H9 (cell line): ENCODE measurements around the gene DLEC1. TPM values are rescaled to one million over a fixed set of nuclear protein-coding genes. Genes with fewer than 3 reads are reported as not detected.

Source experiments
- DNase-seq: peaks from one replicate; pipeline ENCODE4 v3.0.0-alpha.2; 2017
- H2AFZ ChIP-seq: one replicate; pipeline ENCODE4 v1.6.1; 2013; ENCODE audit warnings: mild to moderate bottlenecking, low read length, control low read depth, moderate library complexity
- H2AK5ac ChIP-seq: 2 replicates; pipeline ENCODE4 v1.6.1; 2013; ENCODE audit warnings: low read length, control low read depth, mixed read lengths; ENCODE audit not compliant: insufficient read length
- H2BK120ac ChIP-seq: one replicate; pipeline ENCODE4 v1.6.1; 2013; ENCODE audit warnings: low read depth, mild to moderate bottlenecking, low read length, control low read depth, inconsistent platforms; ENCODE audit not compliant: poor library complexity, severe bottlenecking
- H2BK12ac ChIP-seq: 2 replicates; pipeline ENCODE4 v1.6.1; 2013; ENCODE audit warnings: low read length, control low read depth, mixed read lengths, low read depth; ENCODE audit not compliant: insufficient read length
- H2BK15ac ChIP-seq: 2 replicates; pipeline ENCODE4 v1.6.1; 2013; ENCODE audit warnings: low read depth, low read length, control low read depth
- H2BK20ac ChIP-seq: one replicate; pipeline ENCODE4 v1.6.1; 2013; ENCODE audit warnings: low read depth, mild to moderate bottlenecking, low read length, control low read depth, inconsistent platforms; ENCODE audit not compliant: poor library complexity, severe bottlenecking
- H2BK5ac ChIP-seq: 2 replicates; pipeline ENCODE4 v1.6.1; 2013; ENCODE audit warnings: low read length, control low read depth, mixed read lengths; ENCODE audit not compliant: insufficient read length
- H3K14ac ChIP-seq: 2 replicates; pipeline ENCODE4 v1.6.1; 2013; ENCODE audit warnings: low read length, control low read depth; ENCODE audit not compliant: insufficient read depth
- H3K18ac ChIP-seq: 2 replicates; pipeline ENCODE4 v1.6.1; 2013; ENCODE audit warnings: low read depth, mild to moderate bottlenecking, mixed read lengths, low read length, control low read depth; ENCODE audit not compliant: insufficient read length
- H3K23ac ChIP-seq: 2 replicates; pipeline ENCODE4 v1.6.1; 2013; ENCODE audit warnings: low read length, control low read depth, mixed read lengths, low read depth; ENCODE audit not compliant: insufficient read length
- H3K23me2 ChIP-seq: 2 replicates; pipeline ENCODE4 v1.6.1; 2013; ENCODE audit warnings: low read depth, mild to moderate bottlenecking, mixed read lengths, low read length, control low read depth; ENCODE audit not compliant: insufficient read length, poor library complexity, severe bottlenecking
- H3K27ac ChIP-seq: 2 replicates; pipeline ENCODE4 v1.5.1; 2013; ENCODE audit warnings: low read length, control low read depth, mixed read lengths, low read depth; ENCODE audit not compliant: insufficient read length
- H3K27me3 ChIP-seq: 2 replicates; pipeline ENCODE4 v1.6.1; 2013; ENCODE audit warnings: low read length, control low read depth, inconsistent platforms; ENCODE audit not compliant: insufficient read depth
- H3K4ac ChIP-seq: 2 replicates; pipeline ENCODE4 v1.6.1; 2013; ENCODE audit warnings: low read depth, mild to moderate bottlenecking, control low read depth, inconsistent platforms, low read length, moderate library complexity
- H3K4me1 ChIP-seq: 2 replicates; pipeline ENCODE4 v1.6.1; 2013; ENCODE audit warnings: low read length, control low read depth, inconsistent platforms; ENCODE audit not compliant: insufficient read depth
- H3K4me2 ChIP-seq: 2 replicates; pipeline ENCODE4 v1.6.1; 2013; ENCODE audit warnings: low read length, control low read depth, mixed read lengths; ENCODE audit not compliant: insufficient read length, insufficient read depth
- H3K56ac ChIP-seq: 2 replicates; pipeline ENCODE4 v1.6.1; 2013; ENCODE audit warnings: low read depth, mild to moderate bottlenecking, mixed read lengths, low read length, control low read depth; ENCODE audit not compliant: insufficient read length
- H3K79me1 ChIP-seq: 2 replicates; pipeline ENCODE4 v1.6.1; 2013; ENCODE audit warnings: low read depth, mild to moderate bottlenecking, moderate library complexity, low read length, control low read depth, inconsistent platforms; ENCODE audit not compliant: insufficient read depth, poor library complexity, severe bottlenecking
- H3K79me2 ChIP-seq: 2 replicates; pipeline ENCODE4 v1.6.1; 2013; ENCODE audit warnings: low read length, control low read depth, inconsistent platforms; ENCODE audit not compliant: insufficient read depth
- H3K9ac ChIP-seq: 2 replicates; pipeline ENCODE4 v1.6.1; 2013; ENCODE audit warnings: low read length, control low read depth, mixed read lengths; ENCODE audit not compliant: insufficient read length; ENCODE audit errors: extremely low read depth
- H3K9me3 ChIP-seq: one replicate; pipeline ENCODE4 v1.6.1; 2013; ENCODE audit warnings: low read depth, low read length, inconsistent platforms; ENCODE audit not compliant: control insufficient read depth
- H3T11ph ChIP-seq: one replicate; pipeline ENCODE4 v1.6.1; 2013; ENCODE audit warnings: mild to moderate bottlenecking, low read length, control low read depth, inconsistent platforms
- H4K20me1 ChIP-seq: one replicate; pipeline ENCODE4 v1.6.1; 2013; ENCODE audit not compliant: control insufficient read depth, insufficient read length, insufficient read depth
- H4K5ac ChIP-seq: 2 replicates; pipeline ENCODE4 v1.6.1; 2013; ENCODE audit warnings: low read depth, mild to moderate bottlenecking, mixed read lengths, low read length, control low read depth; ENCODE audit not compliant: insufficient read length
- H4K8ac ChIP-seq: replicated peaks from 2 replicates; pipeline ENCODE4 v1.6.1; 2013; ENCODE audit warnings: low read length, control low read depth, mixed read lengths, low read depth; ENCODE audit not compliant: insufficient read length
- H4K91ac ChIP-seq: 2 replicates; pipeline ENCODE4 v1.6.1; 2013; ENCODE audit warnings: low read depth, mild to moderate bottlenecking, moderate library complexity, mixed read lengths, low read length, control low read depth; ENCODE audit not compliant: insufficient read length
- H3K27ac Mint-ChIP-seq, 3 experiments: 2 replicates in 2 of 3; 3 replicates in 1 of 3; pipeline ENCODE4 v1.8.0; 2020 to 2021; ENCODE audit warnings: mixed read lengths in 3 of 3, mild to moderate bottlenecking in 1 of 3, moderate library complexity in 1 of 3
- H3K27me3 Mint-ChIP-seq: 2 replicates; pipeline ENCODE4 v1.8.0; 2021; ENCODE audit warnings: low read depth, mild to moderate bottlenecking, moderate library complexity, mixed read lengths
- H3K36me3 Mint-ChIP-seq, 3 experiments: 2 replicates in 2 of 3; 3 replicates in 1 of 3; pipeline ENCODE4 v1.8.0; 2020 to 2021; ENCODE audit warnings: low read depth in 3 of 3, mixed read lengths in 3 of 3; ENCODE audit not compliant: insufficient read depth in 1 of 3
- H3K4me1 Mint-ChIP-seq, 2 experiments: 2 replicates each; pipeline ENCODE4 v1.8.0; 2020; ENCODE audit warnings: mixed read lengths in 2 of 2
- H3K4me3 Mint-ChIP-seq, 2 experiments: 2 replicates in 1 of 2; 3 replicates in 1 of 2; pipeline ENCODE4 v1.8.0; 2020 to 2021; ENCODE audit warnings: mild to moderate bottlenecking in 2 of 2, mixed read lengths in 2 of 2, moderate library complexity in 1 of 2
- H3K9me3 Mint-ChIP-seq, 2 experiments: 2 replicates in 1 of 2; 3 replicates in 1 of 2; pipeline ENCODE4 v1.8.0; 2020; ENCODE audit warnings: mild to moderate bottlenecking in 2 of 2, mixed read lengths in 2 of 2, moderate library complexity in 1 of 2
- CTCF ChIP-seq: fragments of 200-600 bp; sonication (generic); conservative IDR thresholded peaks from 3 replicates; pipeline ENCODE4 v1.8.0; 2021; ENCODE audit warnings: antibody characterized with exemption, mild to moderate bottlenecking
- WGBS: extraction: QIAGEN DNeasy Blood & Tissue Kit; methylation state at CpG from one replicate; pipeline ENCODE4 v1.1.7; 2013; ENCODE audit warnings: missing lambda C conversion rate, low lambda C conversion rate, mixed read lengths; ENCODE audit not compliant: insufficient read length; ENCODE audit errors: extremely low coverage; 5-methylcytosine and 5-hydroxymethylcytosine counted together
- total RNA-seq: library from RNA; stranded (reverse); gene quantifications from 2 replicates; pipeline ENCODE4 v1.2.1, GENCODE V29; 2021

The DLEC1 gene
- total RNA-seq, 1 experiment from 2014 or later: 2.1 TPM

DNA sequence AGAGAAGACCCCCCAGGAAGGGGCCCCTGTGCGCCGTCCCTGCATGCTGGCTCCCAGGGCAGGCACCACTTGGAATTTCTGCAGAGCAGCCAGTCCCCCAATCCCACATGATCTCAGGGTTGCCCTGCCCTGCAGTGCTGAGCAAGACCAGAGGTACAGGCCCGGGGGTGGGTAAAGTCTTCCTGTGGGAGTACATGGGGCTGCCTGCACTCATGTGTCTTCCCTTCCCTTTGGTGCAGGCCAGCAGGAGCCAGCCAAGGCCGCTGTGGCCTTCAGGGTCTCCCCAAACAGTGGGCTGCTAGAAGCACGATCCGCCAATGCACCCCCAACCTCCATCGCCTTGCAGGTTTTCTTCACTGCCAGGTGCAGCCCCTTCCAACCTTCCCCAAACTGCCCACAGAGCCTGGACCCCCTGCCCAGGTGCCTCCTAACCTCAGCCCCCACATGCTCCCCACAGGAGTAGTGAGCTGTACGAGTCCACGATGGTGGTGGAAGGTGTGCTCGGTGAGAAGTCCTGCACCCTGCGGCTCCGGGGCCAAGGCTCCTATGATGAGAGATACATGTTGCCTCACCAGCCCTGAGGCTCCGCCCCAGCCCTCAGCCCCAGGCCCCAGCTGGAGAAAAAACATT, 82.9 kb downstream of the DLEC1 start:
- no CpG with 5 or more reads among the region's 13 CpGs for WGBS
- H2BK120ac ChIP-seq: no peak overlapping the region
- no peak overlapping the region for H3K27ac Mint-ChIP-seq

More for the DNA sequence above, 82.9 kb downstream of the DLEC1 start:
- H3K36me3 Mint-ChIP-seq: peaks cover 35 to 78% (median 57%) of the 10 kb centered on the region in 3 experiments; a peak in 6 of 7 replicates
- H3K27me3 ChIP-seq: no peaks in the 10 kb centered on the region
- H3K23ac ChIP-seq: no peak overlapping the region
- H3K79me2 ChIP-seq: no peaks in the 10 kb centered on the region
- no peak overlapping the region for H3K9ac ChIP-seq
- TF ChIP-seq CTCF: no peak
- no peaks in the 10 kb centered on the region for H3K4me1 ChIP-seq
- H4K5ac ChIP-seq: no peak overlapping the region
- no peak overlapping the region for H2BK5ac ChIP-seq
- H2BK15ac ChIP-seq: no peak overlapping the region
- no peak overlapping the region for H3K14ac ChIP-seq
- H2BK12ac ChIP-seq: no peak overlapping the region
- no peak overlapping the region for H3T11ph ChIP-seq
- H3K23me2 ChIP-seq: no peaks in the 10 kb centered on the region
- no peak overlapping the region for H2AFZ ChIP-seq
- peaks cover 0 to 3% of the 10 kb centered on the region in 2 experiments; a peak in 1 of 4 replicates for H3K4me1 Mint-ChIP-seq
- H4K20me1 ChIP-seq: no peaks in the 10 kb centered on the region
- no peak for DNase-seq
- H3K27me3 Mint-ChIP-seq: peaks cover 3% of the 10 kb centered on the region; the same call in 1 of the 2 replicates
- H3K9me3 Mint-ChIP-seq: no peaks in the 10 kb centered on the region
- H3K4ac ChIP-seq: no peak overlapping the region
- H2BK20ac ChIP-seq: no peak overlapping the region
- H3K4me2 ChIP-seq: no peak overlapping the region
- no peak overlapping the region for H3K56ac ChIP-seq
- H4K8ac ChIP-seq: no peak overlapping the region
- no peak overlapping the region for H3K18ac ChIP-seq
- no peaks in the 10 kb centered on the region for H3K79me1 ChIP-seq
- no peaks in the 10 kb centered on the region for H3K9me3 ChIP-seq
- H2AK5ac ChIP-seq: no peak overlapping the region
- no peak overlapping the region for H3K4me3 Mint-ChIP-seq
- no peak overlapping the region for H3K27ac ChIP-seq
- H4K91ac ChIP-seq: no peak overlapping the region
